Transverse colon (tissue), 3 donors: ENCODE measurements around the gene CDPF1.

ENCODE experiments used
- CTCF ChIP-seq, 5 experiments: fragments of 200-600 bp in 3 of 5; fragments of 450-650 bp in 2 of 5; sonication (generic) in 3 of 5; IDR thresholded peaks; 1 replicate in 2 of 5; 2 replicates in 3 of 5; pipeline ENCODE4 v1.5.1; 2016 to 2017; ENCODE audit warnings: antibody characterized with exemption in 5 of 5, inconsistent platforms in 3 of 5, mild to moderate bottlenecking in 2 of 5, moderate library complexity in 1 of 5
- POLR2A ChIP-seq: fragments of 450-650 bp; IDR thresholded peaks from one replicate; pipeline ENCODE4 v1.6.1; 2016; ENCODE audit warnings: antibody characterized with exemption, mild to moderate bottlenecking, moderate library complexity

DNA sequence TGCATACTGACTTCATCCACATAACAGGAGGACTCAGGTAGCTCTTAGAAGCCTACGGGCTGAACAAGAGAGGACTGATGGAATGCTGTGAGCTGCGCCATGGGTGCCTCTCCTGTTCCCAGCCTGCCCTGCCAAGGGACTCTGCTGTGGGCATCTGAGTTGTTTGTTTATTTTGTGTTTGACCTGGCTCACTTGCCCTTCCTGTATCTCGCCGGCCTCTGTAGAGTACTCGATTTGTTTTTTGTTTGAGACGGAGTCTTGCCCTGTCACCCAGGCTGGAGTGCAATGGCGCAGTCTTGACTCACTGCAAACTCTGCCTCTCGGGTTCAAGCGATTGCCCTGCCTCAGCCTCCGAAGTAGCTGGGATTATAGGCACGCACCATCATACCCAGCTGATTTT, 19.5 kb upstream of the CDPF1 start:
- TF ChIP-seq POLR2A, result no peak
- no peak for TF ChIP-seq CTCF (IDR thresholded peaks at IDR 0.05)
